GM10266 (cell line): ENCODE measurements around the gene TMEM187.

Source experiments
- DNase-seq: peaks from one replicate; pipeline ENCODE4 v3.0.0; 2012; ENCODE audit errors: extremely low spot score
- CTCF ChIP-seq: IDR thresholded peaks from 2 replicates; pipeline ENCODE4 v1.5.1; 2012; ENCODE audit warnings: mild to moderate bottlenecking, low read depth; ENCODE audit not compliant: control insufficient read depth, insufficient read depth; ENCODE audit errors: missing control alignments

The TMEM187 gene

GRCh38 chrX:153951683-153952372 lies 20.7 kb upstream of the TMEM187 start:
- TF ChIP-seq CTCF: no peak
- DNase-seq: no peak

- DNase-seq: no peak
Measured at GRCh38 chrX:153952373-153953026, 20.1 kb upstream of the TMEM187 start.

GRCh38 chrX:153953342-153953830 lies 19.2 kb upstream of the TMEM187 start:
- DNase-seq: peak; percentile 85
- peak; percentile 87 for TF ChIP-seq CTCF

More at GRCh38 chrX:153952373-153953026, 20.1 kb upstream of the TMEM187 start:
- TF ChIP-seq CTCF: no peak

- TF ChIP-seq CTCF: no peak
- DNase-seq: no peak
Measured at GRCh38 chrX:153953892-153954557, 18.5 kb upstream of the TMEM187 start.

- no peak for DNase-seq
- no peak for TF ChIP-seq CTCF
Measured at GRCh38 chrX:153954558-153955227, 17.9 kb upstream of the TMEM187 start.

GRCh38 chrX:153955228-153955732 lies 17.3 kb upstream of the TMEM187 start:
- DNase-seq: no peak
- no peak for TF ChIP-seq CTCF
